Cardiac muscle cell (in vitro differentiated cells and primary cell): ENCODE data around the gene ZNF705A. TPM values are rescaled to one million over a fixed set of nuclear protein-coding genes. Genes with fewer than 3 reads are reported as not detected.
"Not testable (repeated sequence)": the region's sequence is repeated elsewhere in the genome, so short reads cannot be mapped to it uniquely, and the experiment has no call there.

Experiments
- DNase-seq, 2 donors: peaks; one replicate each; pipeline versions ENCODE4 v3.0.0 to v3.0.0-alpha.2; 2010 to 2017; ENCODE audit warnings: low read depth in 1 of 2, low spot score in 1 of 2
- H3K27ac ChIP-seq: fragments of 200-600 bp; sonication (generic); 2 replicates; pipeline ENCODE4 v1.5.1; 2016
- H3K27me3 ChIP-seq: fragments of 200-600 bp; sonication (generic); 2 replicates; pipeline ENCODE4 v1.6.0; 2016; ENCODE audit warnings: control low read depth
- H3K36me3 ChIP-seq: fragments of 200-600 bp; sonication (generic); 2 replicates; pipeline ENCODE4 v1.5.1; 2016; ENCODE audit warnings: control low read depth
- H3K4me1 ChIP-seq: fragments of 200-600 bp; sonication (generic); 2 replicates; pipeline ENCODE4 v1.8.1; 2017; ENCODE audit warnings: low read depth, mild to moderate bottlenecking, mixed run types
- H3K4me3 ChIP-seq: fragments of 200-600 bp; sonication (generic); 2 replicates; pipeline ENCODE4 v1.5.1; 2016; ENCODE audit warnings: mild to moderate bottlenecking
- H3K9me3 ChIP-seq: fragments of 200-600 bp; sonication (generic); 2 replicates; pipeline ENCODE4 v1.5.1; 2017; ENCODE audit warnings: low read depth, mild to moderate bottlenecking, control low read depth
- CTCF ChIP-seq: IDR thresholded peaks from 2 replicates; pipeline ENCODE4 v1.5.1; 2012; ENCODE audit warnings: low read depth, mild to moderate bottlenecking, low read length
- polyA plus RNA-seq: library from polyadenylated mRNA; unstranded; fragments of >200 nt; fragmentation: Nextera tagmentation; extraction: Ambion mirVana; gene quantifications from 2 replicates; pipeline ENCODE4 v1.2.1, GENCODE V29; 2016
- total RNA-seq: library from RNA; depleted of rRNA; stranded (reverse); fragments of >200 nt; gene quantifications from 2 replicates; pipeline ENCODE4 v1.2.3, GENCODE V29; 2016

ZNF705A gene
- total and polyA plus RNA-seq, 2 experiments from 2014 or later: not detected

GRCh38 chr12:8141647-8142046, 15.2 kb upstream of the ZNF705A start:
- H3K4me3 ChIP-seq, H3K27me3 ChIP-seq, H3K9me3 ChIP-seq, H3K27ac ChIP-seq, DNase-seq, H3K36me3 ChIP-seq, H3K4me1 ChIP-seq: not testable (repeated sequence)

DNA sequence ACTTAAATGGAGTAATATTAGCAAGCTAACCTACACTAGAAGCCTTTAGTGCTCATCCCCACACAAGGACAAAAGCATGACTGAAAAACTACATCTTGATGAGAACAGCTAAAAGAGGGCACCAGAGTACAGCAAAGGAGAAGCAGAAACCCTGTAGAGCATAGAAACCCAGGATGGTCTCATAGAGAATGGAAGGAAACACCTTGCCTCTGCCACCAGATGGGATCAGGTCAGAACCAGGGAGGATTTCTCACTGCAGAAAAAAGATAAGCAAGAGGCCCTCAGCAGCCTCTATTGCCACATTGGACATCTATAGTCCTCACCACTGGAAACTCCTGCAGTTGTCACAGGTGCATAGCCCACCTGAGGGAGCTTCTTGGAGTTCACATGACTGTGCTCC, 13.6 kb upstream of the ZNF705A start:
- no peak overlapping the region for H3K27ac ChIP-seq
- no peaks in the 10 kb centered on the region for H3K27me3 ChIP-seq
- no peaks in the 10 kb centered on the region for H3K36me3 ChIP-seq
- no peaks in the 10 kb centered on the region for H3K9me3 ChIP-seq
- no peak for TF ChIP-seq CTCF
- no peaks in the 10 kb centered on the region for H3K4me1 ChIP-seq
- no peak for DNase-seq
- H3K4me3 ChIP-seq: no peak overlapping the region

DNA sequence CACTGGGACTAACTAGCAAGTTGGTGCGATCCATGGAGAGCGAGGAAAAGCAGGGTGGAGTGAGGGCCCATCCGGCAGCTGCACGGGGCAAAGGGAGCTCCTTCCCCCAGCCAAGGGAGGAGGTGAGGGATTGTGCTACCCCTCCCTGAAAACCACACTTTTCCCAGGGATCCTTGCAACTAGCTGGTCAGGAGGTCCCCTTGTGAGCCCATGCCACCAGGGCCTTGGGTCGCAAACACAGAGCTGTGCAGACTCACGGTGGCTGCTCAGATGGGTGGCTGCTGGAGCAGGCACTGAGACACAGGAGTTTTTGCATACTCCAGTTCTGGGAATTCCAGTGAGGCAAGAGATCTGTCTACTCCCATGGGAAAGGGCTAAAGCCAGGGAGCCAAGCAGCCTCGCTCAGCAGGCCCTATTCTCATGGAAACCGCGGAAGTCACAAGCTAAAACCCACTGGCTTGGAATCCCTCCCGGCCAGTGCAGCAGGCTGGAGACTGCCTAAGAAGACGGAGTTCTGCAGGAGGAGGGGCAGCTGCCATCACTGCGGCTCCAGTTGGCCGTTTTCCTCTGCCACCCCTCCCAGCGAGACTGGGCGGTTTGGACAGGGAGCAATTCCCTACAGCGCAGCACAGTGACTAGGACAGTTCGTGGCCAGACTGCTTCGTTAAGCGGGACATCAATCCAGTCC, 10.9 kb upstream of the ZNF705A start:
- H3K27ac ChIP-seq: no peak overlapping the region
- H3K4me3 ChIP-seq: no peak overlapping the region
- peak in 1 of 2 donors; percentile 96 for DNase-seq
- H3K4me1 ChIP-seq: no peaks in the 10 kb centered on the region
- no peaks in the 10 kb centered on the region for H3K9me3 ChIP-seq
- no peak for TF ChIP-seq CTCF
- no peaks in the 10 kb centered on the region for H3K27me3 ChIP-seq
- no peaks in the 10 kb centered on the region for H3K36me3 ChIP-seq

GRCh38 chr12:8146442-8146771, 10.4 kb upstream of the ZNF705A start:
- Histone ChIP-seq H3K4me3 (no peak overlapping the region), H3K36me3 (no peaks in the 10 kb centered on the region), H3K27ac (no peak overlapping the region), H3K27me3 (no peaks in the 10 kb centered on the region), H3K9me3 (no peaks in the 10 kb centered on the region), H3K4me1 (no peaks in the 10 kb centered on the region)
- no peak for DNase-seq
- no peak for TF ChIP-seq CTCF

- Histone ChIP-seq H3K9me3 (no peaks in the 10 kb centered on the region), H3K36me3 (no peaks in the 10 kb centered on the region), H3K4me3 (no peak overlapping the region), H3K27ac (no peak overlapping the region), H3K27me3 (no peaks in the 10 kb centered on the region), H3K4me1 (no peaks in the 10 kb centered on the region)
- no peak for TF ChIP-seq CTCF
- peak in 1 of 2 donors; percentile 2 for DNase-seq
These were observed 2.3 kb upstream of the ZNF705A start for GRCh38 chr12:8154526-8154925.

GRCh38 chr12:8156416-8156815, 399 bp upstream of the ZNF705A start:
- Histone ChIP-seq H3K4me1 (no peaks in the 10 kb centered on the region), H3K27ac (no peak overlapping the region), H3K27me3 (no peaks in the 10 kb centered on the region), H3K9me3 (no peaks in the 10 kb centered on the region), H3K36me3 (no peaks in the 10 kb centered on the region), H3K4me3 (no peak overlapping the region)
- no peak for TF ChIP-seq CTCF
- DNase-seq: no peak
